Endothelial cell of hepatic sinusoid (primary cell): ENCODE data around the gene TRAK1.

Experiments used
- in situ Hi-C: cut with HindIII; loops from 2 replicates; pipeline ENCODE4 v1.10.0; 2017; ENCODE audit warnings: low sequenced_read_pairs

The TRAK1 gene

GRCh38 chr3:42226470-42227425 is 135.6 kb downstream of the TRAK1 start:
- in situ Hi-C loops = no loop called here

- in situ Hi-C loops = no loop called here
Measured at GRCh38 chr3:42228796-42229195, 137.6 kb downstream of the TRAK1 start.

DNA sequence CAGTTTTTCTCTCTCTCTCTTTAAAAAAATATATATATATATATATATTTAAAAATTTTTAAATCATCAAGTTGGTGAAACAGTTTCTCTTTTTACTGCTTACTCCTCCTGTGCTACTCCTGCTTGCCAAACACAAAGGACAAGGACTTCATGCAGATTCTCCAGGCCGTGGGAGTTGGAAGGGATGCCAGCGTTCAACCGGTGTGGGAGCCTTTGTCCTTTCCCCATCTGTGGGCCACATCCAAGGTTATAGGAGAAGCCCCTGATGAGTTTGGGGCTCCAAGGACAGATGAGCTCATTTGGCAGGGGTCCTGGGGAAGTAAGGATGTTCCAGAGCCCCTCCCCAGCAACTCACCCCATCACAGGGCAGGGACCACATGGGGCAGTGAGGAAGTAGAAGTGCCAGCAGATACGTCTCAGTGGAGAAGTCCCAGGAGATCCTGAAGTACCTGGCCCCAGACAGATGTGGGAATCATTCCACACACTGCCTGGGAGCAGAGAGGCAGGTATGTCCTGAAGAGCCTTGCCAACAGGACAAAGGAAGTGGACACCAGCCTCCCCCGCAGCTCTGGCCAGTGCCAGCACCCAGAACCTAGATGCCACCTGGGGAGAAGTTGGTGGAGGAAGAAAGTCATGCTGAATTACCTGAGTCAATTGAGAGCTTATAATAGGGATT is 138.2 kb downstream of the TRAK1 start:
- in situ Hi-C loops = no loop called here

DNA sequence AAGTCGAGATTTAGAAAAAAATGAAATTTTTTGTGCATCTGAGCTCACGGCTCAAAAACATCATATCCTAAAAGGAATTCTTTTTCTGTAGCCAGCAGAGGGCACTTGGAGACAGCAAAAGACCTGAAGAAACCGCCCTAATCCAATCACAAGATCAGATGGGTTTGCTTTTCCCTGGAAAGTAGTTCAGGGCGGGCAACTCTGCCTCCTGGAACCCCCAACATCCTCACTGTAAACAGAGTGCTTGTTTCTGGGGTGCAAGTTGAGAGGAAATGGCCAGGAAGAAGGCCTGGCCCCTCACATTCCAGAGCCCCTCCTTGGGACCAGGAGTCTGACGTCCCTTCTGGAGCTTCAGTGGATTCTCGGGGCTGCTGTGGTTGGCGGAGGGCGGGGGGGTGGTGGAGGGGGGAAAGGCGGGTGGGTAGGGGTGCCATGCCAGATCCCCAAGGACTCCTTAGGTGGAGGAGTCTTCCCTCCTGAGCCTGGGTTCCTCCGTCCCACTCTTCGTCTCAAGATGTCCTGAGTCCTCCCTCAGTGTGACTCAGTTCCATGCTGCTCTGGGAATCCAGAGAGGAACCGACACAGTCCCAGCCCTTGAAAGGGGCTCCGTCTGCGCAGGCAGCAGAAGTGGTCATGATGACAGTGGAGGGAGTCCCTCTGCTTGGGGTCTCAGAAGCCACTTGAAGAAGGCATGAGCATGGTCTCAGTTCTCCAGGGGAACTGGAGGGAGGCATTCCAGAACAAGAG is 139.0 kb downstream of the TRAK1 start:
- in situ Hi-C loops = no loop called here

GRCh38 chr3:42230860-42231259 is 139.7 kb downstream of the TRAK1 start:
- in situ Hi-C loops = no loop called here

DNA sequence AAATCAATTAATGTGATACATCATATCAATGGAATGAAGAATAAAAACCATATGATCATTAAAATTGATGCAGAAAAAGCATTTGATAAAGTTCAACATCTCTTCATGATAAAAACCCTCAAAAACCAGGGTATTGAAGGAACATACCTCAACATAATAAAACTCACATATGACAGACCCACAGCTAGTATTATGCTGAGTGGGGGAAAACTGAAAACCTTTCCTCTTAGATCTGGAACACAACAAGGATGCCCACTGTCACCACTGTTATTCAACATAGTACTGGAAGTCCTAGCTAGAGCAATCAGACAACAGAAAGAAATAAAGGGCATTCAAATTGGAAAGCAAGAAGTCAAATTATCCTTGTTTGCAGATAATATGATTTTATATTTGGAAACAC is 144.4 kb downstream of the TRAK1 start:
- in situ Hi-C loops = no loop called here

DNA sequence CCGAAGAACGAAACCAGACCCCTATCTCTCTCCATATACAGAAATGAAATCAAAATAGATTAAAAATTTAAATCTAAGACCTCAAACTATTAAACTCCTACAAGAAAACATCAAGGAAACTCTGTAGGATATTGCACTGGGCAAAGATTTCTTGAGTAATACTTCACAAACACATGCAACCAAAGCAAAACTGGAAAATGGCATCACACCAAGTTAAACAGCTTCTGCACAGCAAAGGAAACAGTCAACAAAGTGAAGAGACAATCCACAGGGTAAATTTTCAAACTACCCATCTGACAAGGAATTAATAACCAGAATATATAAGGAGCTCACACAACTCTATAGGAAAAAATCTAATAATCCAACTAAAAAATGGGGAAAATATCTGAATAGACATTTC is 145.5 kb downstream of the TRAK1 start:
- in situ Hi-C loops = no loop called here

GRCh38 chr3:42246091-42246490 is 154.9 kb downstream of the TRAK1 start:
- in situ Hi-C loops = no loop called here

DNA sequence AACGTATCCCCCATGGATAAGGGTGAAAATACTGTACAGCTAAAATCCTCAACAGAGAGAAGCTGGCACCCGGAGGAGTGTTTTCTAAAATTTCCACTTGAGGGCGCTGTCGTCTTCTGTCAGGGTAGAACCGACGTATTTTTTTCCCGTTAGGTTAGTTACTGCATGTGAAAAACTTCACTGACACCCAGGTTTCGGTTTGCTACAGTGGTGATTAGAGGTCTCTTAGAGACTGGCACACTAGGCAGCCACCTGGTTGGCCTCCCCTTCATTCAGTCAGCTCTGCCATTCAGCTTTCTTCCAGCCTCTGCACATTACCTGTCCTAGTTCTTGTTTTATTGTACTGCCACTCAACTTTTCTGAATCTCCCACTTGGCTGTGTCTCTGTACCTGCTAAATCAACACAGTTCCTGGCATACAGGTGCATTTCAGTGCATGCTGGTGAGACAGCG is 156.4 kb downstream of the TRAK1 start:
- in situ Hi-C loops = no loop called here

GRCh38 chr3:42250761-42251160 is 159.6 kb downstream of the TRAK1 start:
- in situ Hi-C loops = no loop called here

GRCh38 chr3:42254566-42254965 is 163.4 kb downstream of the TRAK1 start:
- in situ Hi-C loops = no loop called here

DNA sequence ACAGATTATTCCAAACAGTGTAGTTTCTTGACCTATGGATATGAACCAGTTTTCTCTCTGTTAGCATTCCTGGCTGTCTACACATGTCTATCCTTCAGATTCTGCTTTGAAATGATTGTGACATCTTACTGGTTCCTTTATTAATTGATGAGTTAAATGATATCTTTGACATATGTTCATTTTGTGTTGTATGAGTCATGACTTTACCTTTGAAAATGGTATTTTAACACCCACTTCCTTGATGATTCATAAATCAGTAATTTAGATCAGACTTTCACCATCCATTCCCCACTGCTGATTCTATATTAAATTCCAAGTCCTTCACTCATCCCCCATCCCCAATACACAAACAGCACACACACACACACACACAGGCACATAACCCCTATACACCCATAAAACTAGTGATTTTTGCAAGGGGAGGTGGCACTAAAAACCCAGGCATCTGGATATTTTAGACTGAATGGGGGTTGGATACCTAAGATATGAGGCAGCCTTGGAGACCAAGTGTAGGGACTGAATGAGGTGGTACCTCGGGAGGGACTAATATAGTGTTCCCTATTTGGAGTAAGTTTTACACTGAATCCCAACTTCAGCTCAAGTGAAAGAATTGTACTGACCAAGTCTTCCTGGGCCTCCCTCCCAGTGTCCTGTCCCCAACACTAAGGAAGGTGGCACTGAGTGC is 165.1 kb downstream of the TRAK1 start:
- in situ Hi-C loops = no loop called here

GRCh38 chr3:42257007-42257406 is 165.8 kb downstream of the TRAK1 start:
- in situ Hi-C loops = no loop called here

DNA sequence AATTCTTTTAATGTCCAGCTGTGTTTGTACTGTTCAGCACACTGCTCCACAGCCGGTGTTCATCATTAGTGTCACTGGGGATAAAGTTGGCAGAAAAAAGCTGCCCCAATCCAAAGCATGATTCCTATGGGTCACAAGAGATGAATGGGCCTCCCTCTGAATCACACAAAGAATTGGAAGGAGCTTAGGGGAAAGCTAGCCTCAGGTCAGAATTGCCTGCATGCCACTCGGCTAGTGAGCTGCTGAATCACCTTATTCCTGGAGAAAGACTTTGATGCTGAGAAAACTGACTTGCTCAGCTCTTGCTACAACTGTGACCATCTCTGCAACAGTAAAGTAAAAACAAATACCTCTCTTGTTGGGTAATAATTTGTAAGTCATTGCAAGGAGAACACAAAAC is 171.4 kb downstream of the TRAK1 start:
- in situ Hi-C loops = loop anchor here (10.0 kb wide), 1 partner anchor 252 kb away; no protein-coding TSS in a partner anchor

- in situ Hi-C loops = loop anchor here (10.0 kb wide), 1 partner anchor 251 kb away; no protein-coding TSS in a partner anchor
Measured at GRCh38 chr3:42263354-42264346, 172.5 kb downstream of the TRAK1 start.

- in situ Hi-C loops = loop anchor here (10.0 kb wide), 1 partner anchor 250 kb away; no protein-coding TSS in a partner anchor
Measured at GRCh38 chr3:42264399-42265058, 173.4 kb downstream of the TRAK1 start.

DNA sequence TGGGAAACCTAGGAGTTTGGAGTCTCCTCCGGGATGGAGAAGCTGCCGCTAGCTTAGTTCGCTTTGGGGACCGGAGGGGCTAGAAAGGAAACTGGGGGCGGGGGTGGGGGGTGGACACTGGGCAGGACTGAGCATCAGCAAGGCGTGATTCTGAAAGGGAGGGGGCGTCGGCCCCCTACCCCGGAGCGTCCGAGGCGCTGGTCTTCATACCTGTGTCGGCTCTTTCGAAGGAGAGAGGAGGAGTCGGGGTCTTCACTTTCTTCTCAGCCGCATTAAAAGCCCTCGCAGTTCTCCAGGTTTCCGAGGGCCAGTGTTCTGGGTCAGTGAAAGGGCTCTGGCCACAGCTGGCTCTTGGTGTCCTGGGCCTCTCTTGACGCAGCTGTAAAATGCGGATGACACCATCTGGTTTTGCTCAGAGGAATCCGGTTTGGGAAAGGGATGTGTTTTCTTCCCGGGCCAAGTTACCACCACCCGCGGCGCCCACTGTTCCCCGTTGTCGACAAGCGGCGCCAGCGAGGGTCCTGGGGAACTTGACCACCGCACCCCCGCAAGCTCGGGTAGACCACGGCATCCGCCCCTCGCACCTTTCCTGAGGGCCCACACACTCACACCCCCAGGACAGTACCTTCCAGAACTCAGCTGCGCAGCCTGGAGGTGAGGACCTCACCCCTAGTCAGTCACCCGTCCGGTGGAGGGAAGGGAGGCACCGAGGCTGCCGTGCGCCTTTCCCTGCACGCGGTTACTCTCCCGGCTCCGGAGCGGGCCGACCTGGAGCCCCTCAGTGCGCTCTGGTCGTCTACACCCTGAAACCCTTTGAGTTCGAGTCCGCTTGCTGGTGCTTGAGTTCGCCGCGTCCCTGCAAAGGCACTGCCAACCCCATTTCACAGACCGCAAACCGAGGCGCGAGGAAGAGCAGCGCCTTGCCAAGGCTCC is 174.2 kb downstream of the TRAK1 start:
- in situ Hi-C loops = loop anchor here (10.0 kb wide), 1 partner anchor 249 kb away; no protein-coding TSS in a partner anchor

- in situ Hi-C loops = loop anchor here (10.0 kb wide), 1 partner anchor 249 kb away; no protein-coding TSS in a partner anchor
Measured at GRCh38 chr3:42266085-42266484, 174.9 kb downstream of the TRAK1 start, which contains the start of gene CCK. Gene CCK (minus strand): TSS chr3:42266185. CDS start chr3:42263630, 2,555 bp downstream.
